GM12872 (cell line): ENCODE results near the gene AKAP10.

Source experiments
- TF ChIP-seq, protein P1 (sequence below): IDR thresholded peaks from 3 replicates; pipeline ENCODE4 v1.5.1; 2011; ENCODE audit warnings: low read depth, mild to moderate bottlenecking, low read length, moderate library complexity; ENCODE audit not compliant: insufficient read depth

AKAP10 gene

DNA sequence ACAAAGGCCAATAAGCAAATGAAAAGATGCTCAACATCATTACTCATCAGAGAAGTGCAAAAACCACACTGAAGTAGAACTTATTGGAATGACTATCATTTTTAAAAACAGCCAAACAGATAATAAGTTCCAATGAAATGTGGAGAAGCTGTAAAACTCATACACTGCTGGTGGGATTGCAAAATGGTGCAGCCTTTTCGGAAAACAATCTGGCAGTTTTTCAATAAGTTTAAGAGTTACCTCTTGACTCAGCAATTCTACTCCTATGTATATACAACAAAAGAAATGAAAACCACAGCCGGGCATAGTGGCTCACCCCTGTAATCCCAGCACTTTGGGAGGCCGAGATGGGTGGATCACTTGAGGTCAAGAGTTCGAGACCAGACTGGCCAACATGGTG lies 49.3 kb downstream of the AKAP10 start:
- TF ChIP-seq, protein P1, sequence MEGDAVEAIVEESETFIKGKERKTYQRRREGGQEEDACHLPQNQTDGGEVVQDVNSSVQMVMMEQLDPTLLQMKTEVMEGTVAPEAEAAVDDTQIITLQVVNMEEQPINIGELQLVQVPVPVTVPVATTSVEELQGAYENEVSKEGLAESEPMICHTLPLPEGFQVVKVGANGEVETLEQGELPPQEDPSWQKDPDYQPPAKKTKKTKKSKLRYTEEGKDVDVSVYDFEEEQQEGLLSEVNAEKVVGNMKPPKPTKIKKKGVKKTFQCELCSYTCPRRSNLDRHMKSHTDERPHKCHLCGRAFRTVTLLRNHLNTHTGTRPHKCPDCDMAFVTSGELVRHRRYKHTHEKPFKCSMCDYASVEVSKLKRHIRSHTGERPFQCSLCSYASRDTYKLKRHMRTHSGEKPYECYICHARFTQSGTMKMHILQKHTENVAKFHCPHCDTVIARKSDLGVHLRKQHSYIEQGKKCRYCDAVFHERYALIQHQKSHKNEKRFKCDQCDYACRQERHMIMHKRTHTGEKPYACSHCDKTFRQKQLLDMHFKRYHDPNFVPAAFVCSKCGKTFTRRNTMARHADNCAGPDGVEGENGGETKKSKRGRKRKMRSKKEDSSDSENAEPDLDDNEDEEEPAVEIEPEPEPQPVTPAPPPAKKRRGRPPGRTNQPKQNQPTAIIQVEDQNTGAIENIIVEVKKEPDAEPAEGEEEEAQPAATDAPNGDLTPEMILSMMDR = no peak

DNA sequence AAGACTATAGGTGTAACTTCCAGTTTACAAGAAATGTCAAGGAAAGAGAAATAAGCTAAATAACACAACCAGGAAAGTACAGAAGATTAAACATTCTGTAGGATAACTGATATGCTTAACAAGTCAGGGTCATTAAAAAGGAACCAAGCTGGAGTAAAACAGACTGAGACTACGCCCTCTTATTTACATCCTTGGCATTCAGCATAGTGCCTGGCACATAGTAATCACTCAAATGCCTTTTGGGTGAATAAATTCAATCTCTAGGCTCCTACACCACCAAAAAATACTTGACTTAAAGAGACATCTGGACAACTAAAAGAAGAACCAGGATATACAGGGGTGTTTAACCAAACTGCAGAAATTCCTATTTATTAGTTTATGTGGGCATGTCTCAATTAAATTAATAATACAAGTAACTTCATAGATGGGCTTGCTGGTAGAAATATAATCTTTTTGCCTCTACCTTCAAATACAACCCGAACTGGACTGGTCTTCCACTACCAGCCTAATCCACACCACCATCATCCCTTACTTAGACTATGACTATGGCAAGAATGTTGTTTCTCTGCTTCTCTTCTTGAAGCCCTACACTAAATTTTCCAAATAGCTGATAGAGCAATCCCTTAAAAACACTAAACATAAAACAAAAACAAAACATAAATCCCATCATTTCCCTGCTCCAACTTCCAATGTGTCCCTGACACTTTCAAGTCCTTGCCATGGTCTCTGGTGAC lies 62.2 kb downstream of the AKAP10 start:
- TF ChIP-seq, protein P1 = no peak

DNA sequence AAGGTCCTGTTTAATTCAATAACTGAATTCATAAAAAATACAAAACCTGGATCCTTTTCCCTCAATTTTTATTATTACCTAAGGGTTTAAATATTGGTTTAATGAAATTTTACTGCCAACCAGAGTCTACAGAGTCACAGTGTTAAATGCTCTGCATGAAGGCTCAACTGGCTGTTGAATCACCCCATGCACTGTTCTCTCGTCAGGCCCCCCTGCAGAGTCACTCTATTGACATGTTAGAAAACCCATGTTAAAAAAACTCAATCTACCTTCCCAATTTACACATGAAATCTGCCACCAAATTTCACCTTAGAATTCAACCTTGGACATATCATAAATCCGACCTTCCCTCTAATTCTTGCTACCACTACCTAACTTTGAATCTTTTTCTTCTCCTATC lies 66.6 kb downstream of the AKAP10 start:
- TF ChIP-seq, protein P1 = no peak

- TF ChIP-seq, protein P1 = no peak
Observed at GRCh38 chr17:19909139-19909538, 68.5 kb downstream of the AKAP10 start.

- TF ChIP-seq, protein P1 = no peak
Observed at GRCh38 chr17:19905502-19905901, 72.1 kb downstream of the AKAP10 start.

GRCh38 chr17:19904924-19905323 lies 72.7 kb downstream of the AKAP10 start:
- TF ChIP-seq, protein P1 = no peak

DNA sequence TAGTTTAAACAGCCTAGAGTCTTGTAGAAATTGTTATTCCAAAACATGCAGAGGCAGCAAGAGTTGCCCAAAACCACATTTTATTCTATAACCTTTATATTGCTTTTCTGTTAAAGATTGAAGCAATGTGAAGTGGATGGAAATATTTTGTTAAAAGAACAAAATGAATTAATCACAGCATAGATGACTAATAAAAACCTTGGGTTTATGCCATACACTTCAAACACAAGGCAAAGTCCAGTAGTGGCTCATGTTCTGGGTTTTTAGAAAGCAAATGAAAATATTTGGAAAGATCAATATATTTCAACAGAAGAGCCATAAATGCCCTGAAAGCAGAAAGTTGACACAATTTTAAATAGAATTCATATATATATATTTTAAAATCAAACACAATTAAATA lies 73.2 kb downstream of the AKAP10 start:
- TF ChIP-seq, protein P1 = no peak
